HepG2 (cell line): Measurements from ENCODE around the gene TNFRSF1B. TPM values are rescaled to one million over a fixed set of nuclear protein-coding genes. Genes with fewer than 3 reads are reported as not detected.

ENCODE experiments used
- ATAC-seq: fragments of 200-7000 bp; cut with Tn5 transposase; 3 replicates; pipeline ENCODE4 v1.9.1; 2020; ENCODE audit warnings: mild to moderate bottlenecking, moderate library complexity
- BruUV-seq: library from RNA; stranded (reverse); fragments of 400-500 nt; replicated peaks from 2 replicates; lab custom pipeline; 2021; lab: Mats Ljungman, UMichigan
- CTCF ChIA-PET: fragments of 300-600 bp; formaldehyde crosslinking; extraction: SDS; loops from one replicate; lab custom pipeline; 2021; ENCODE audit warnings: low total read pairs, inconsistent platforms, low intra/inter-chr PET ratio; lab: Yijun Ruan, JAX
- POLR2A ChIA-PET: fragments of 350-600 bp; sonication (Branson Sonifier 250); formaldehyde crosslinking; loops from one replicate; lab custom pipeline; 2020; ENCODE audit warnings: antibody characterized with exemption, inconsistent platforms; lab: Yijun Ruan, JAX
- DNase-seq: peaks from one replicate; pipeline ENCODE4 v3.0.0-alpha.2; 2015; ENCODE audit warnings: low spot score
- FAIRE-seq: peaks from 3 replicates; lab custom pipeline; 2011; peaks lifted over from hg19 to GRCh38; lab: Jason Lieb, UNC
- H2AFZ ChIP-seq: one replicate; pipeline ENCODE4 v1.6.1; 2011; ENCODE audit warnings: low read length, inconsistent platforms
- H3K27ac ChIP-seq: fragments of 300-600 bp; 3 replicates; pipeline ENCODE4 v1.8.0; 2011; ENCODE audit warnings: mixed run types, mild to moderate bottlenecking, mixed read lengths, low read length, inconsistent platforms; ENCODE audit not compliant: insufficient read depth; ENCODE audit errors: extremely low read length
- H3K27me3 ChIP-seq, 2 experiments: fragments of 200-600 bp in 1 of 2; 2 replicates in 1 of 2; 3 replicates in 1 of 2; pipeline versions ENCODE4 v1.6.0 to v1.8.0; 2011; ENCODE audit warnings: low read length in 2 of 2, mild to moderate bottlenecking in 2 of 2, moderate library complexity in 2 of 2, inconsistent platforms in 1 of 2; ENCODE audit not compliant: insufficient read depth in 2 of 2, control insufficient read depth in 1 of 2
- H3K36me3 ChIP-seq, 2 experiments: fragments of 200-600 bp in 1 of 2; replicated peaks in 1 of 2; 2 replicates in 1 of 2; 3 replicates in 1 of 2; pipeline versions ENCODE4 v1.5.1 to v1.8.0; 2011; ENCODE audit warnings: low read length in 2 of 2, inconsistent platforms in 1 of 2; ENCODE audit not compliant: insufficient read depth in 2 of 2, control insufficient read depth in 1 of 2
- H3K4me1 ChIP-seq: 2 replicates; pipeline ENCODE4 v1.5.1; 2012; ENCODE audit warnings: low read length, inconsistent platforms; ENCODE audit not compliant: insufficient read depth
- H3K4me2 ChIP-seq: 2 replicates; pipeline ENCODE4 v1.6.0; 2011; ENCODE audit warnings: low read depth, low read length, inconsistent platforms
- H3K4me3 ChIP-seq, 3 experiments: fragments of 200-600 bp in 1 of 3; sonication (generic), shearing (Covaris generic) in 1 of 3; replicated peaks in 1 of 3; 2 replicates each; pipeline ENCODE4 v1.5.1; 2011 to 2016; ENCODE audit warnings: low read length in 3 of 3, inconsistent platforms in 2 of 3, low read depth in 2 of 3, mild to moderate bottlenecking in 2 of 3, control low read depth in 1 of 3, mixed read lengths in 1 of 3; ENCODE audit not compliant: insufficient read depth in 1 of 3
- H3K79me2 ChIP-seq: one replicate; pipeline ENCODE4 v1.6.1; 2011; ENCODE audit warnings: low read length, inconsistent platforms; ENCODE audit not compliant: insufficient read depth
- H3K9ac ChIP-seq: 2 replicates; pipeline ENCODE4 v1.6.0; 2011; ENCODE audit warnings: mild to moderate bottlenecking, low read depth, low read length, inconsistent platforms; ENCODE audit not compliant: insufficient read depth
- H3K9me3 ChIP-seq: 2 replicates; pipeline ENCODE4 v1.5.1; 2012; ENCODE audit warnings: mild to moderate bottlenecking, low read length
- H4K20me1 ChIP-seq: 2 replicates; pipeline ENCODE4 v1.6.0; 2011; ENCODE audit warnings: inconsistent platforms, mild to moderate bottlenecking, low read length, moderate library complexity; ENCODE audit not compliant: insufficient read depth
- ATF5 ChIP-seq: sonication (generic); formaldehyde crosslinking; IDR thresholded peaks from 2 replicates; pipeline ENCODE4 v1.4.0; 2020; ENCODE audit warnings: mild to moderate bottlenecking, low read depth, missing genetic modification reagents
- BRD4 ChIP-seq: sonication (generic); formaldehyde crosslinking; IDR thresholded peaks from 2 replicates; pipeline ENCODE4 v1.4.0; 2020; ENCODE audit warnings: missing genetic modification reagents
- GABPA ChIP-seq, 2 experiments: IDR thresholded peaks; 2 replicates each; pipeline ENCODE4 v1.6.1; 2011 to 2016; ENCODE audit warnings: low read depth in 2 of 2, low read length in 1 of 2, missing biosample characterization in 1 of 2, missing genetic modification characterization in 1 of 2
- GABPB1 ChIP-seq: IDR thresholded peaks from 2 replicates; pipeline ENCODE4 v1.6.1; 2016; ENCODE audit warnings: mild to moderate bottlenecking, missing genetic modification reagents, moderate library complexity, missing compliant biosample characterization
- HCFC1 ChIP-seq: fragments of 150-350 bp; IDR thresholded peaks from 2 replicates; pipeline ENCODE4 v1.6.1; 2014; ENCODE audit warnings: low read depth, low read length
- KLF9 ChIP-seq: IDR thresholded peaks from 2 replicates; pipeline ENCODE4 v1.6.1; 2016; ENCODE audit warnings: low read depth
- NR3C1 ChIP-seq: sonication (generic); formaldehyde crosslinking; IDR thresholded peaks from 2 replicates; pipeline ENCODE4 v1.4.0; 2020; ENCODE audit warnings: missing genetic modification reagents
- PAX8 ChIP-seq: sonication (generic); formaldehyde crosslinking; IDR thresholded peaks from 2 replicates; pipeline ENCODE4 v1.8.0; 2022; ENCODE audit warnings: mild to moderate bottlenecking, missing genetic modification reagents, borderline replicate concordance
- SMAD3 ChIP-seq: sonication (generic); formaldehyde crosslinking; IDR thresholded peaks from 2 replicates; pipeline ENCODE4 v1.4.0; 2020; ENCODE audit warnings: missing genetic modification reagents
- SP5 ChIP-seq: IDR thresholded peaks from 2 replicates; pipeline ENCODE4 v1.6.1; 2016; ENCODE audit warnings: low read depth, borderline replicate concordance
- ZBTB7A ChIP-seq: sonication (generic); formaldehyde crosslinking; IDR thresholded peaks from 2 replicates; pipeline ENCODE4 v1.8.0; 2022; ENCODE audit warnings: mild to moderate bottlenecking, missing genetic modification reagents
- ZHX1 ChIP-seq: sonication (generic); formaldehyde crosslinking; IDR thresholded peaks from 2 replicates; pipeline ENCODE4 v1.8.1; 2022; ENCODE audit warnings: low read depth, mild to moderate bottlenecking, missing genetic modification reagents
- ZNF224 ChIP-seq: sonication (generic); formaldehyde crosslinking; IDR thresholded peaks from 2 replicates; pipeline ENCODE4 v1.5.0; 2020; ENCODE audit warnings: mild to moderate bottlenecking, missing genetic modification reagents
- ZNF629 ChIP-seq: sonication (generic); formaldehyde crosslinking; conservative IDR thresholded peaks from 2 replicates; pipeline ENCODE4 v1.5.0; 2020; ENCODE audit warnings: missing genetic modification reagents
- ZXDC ChIP-seq: sonication (generic); formaldehyde crosslinking; IDR thresholded peaks from 2 replicates; pipeline ENCODE4 v1.5.0; 2020; ENCODE audit warnings: mild to moderate bottlenecking, missing genetic modification reagents
- WGBS: methylation state at CpG from one replicate; pipeline ENCODE4 v1.1.6; 2017; ENCODE audit warnings: low lambda C conversion rate; 5-methylcytosine and 5-hydroxymethylcytosine counted together
- in situ Hi-C: cut with HindIII; loops from 2 replicates; pipeline ENCODE4 v1.10.0; 2017; ENCODE audit warnings: low pct_unique_long_range_greater_than_20kb; ENCODE audit not compliant: extremely low pct_ligation_motif_present
- intact Hi-C: fragments of 100-400 bp; cut with micrococcal nuclease; formaldehyde crosslinking; loops from one replicate; pipeline ENCODE4 v1.10.0; 2022; ENCODE audit not compliant: unreplicated experiment
- polyA plus RNA-seq, 8 experiments: library from polyadenylated mRNA; depleted of rRNA in 3 of 8; stranded (reverse) in 7 of 8; unstranded in 1 of 8; fragments of >200 nt; fragmentation: Illumina TruSeq in 4 of 8; extraction: Trizol in 4 of 8; gene quantifications; 2 replicates each; pipeline versions ENCODE4 v1.2.1 to v1.2.3, GENCODE V29; 2011 to 2016; ENCODE audit warnings: low read depth in 4 of 8, missing spikeins in 1 of 8, mixed read lengths in 1 of 8; ENCODE audit not compliant: insufficient read depth in 1 of 8
- total RNA-seq, 5 experiments: library from RNA; depleted of rRNA; stranded (reverse); fragments of >200 nt; fragmentation: Illumina TruSeq; extraction: Trizol; gene quantifications; 2 replicates each; pipeline ENCODE4 v1.2.3, GENCODE V29; 2016; ENCODE audit warnings: low read depth in 1 of 5
- TF ChIP-seq, protein P1 (sequence below): sonication (generic); formaldehyde crosslinking; conservative IDR thresholded peaks from 2 replicates; pipeline ENCODE4 v1.8.0; 2022; ENCODE audit warnings: low read depth, missing genetic modification reagents

The TNFRSF1B gene
- total and polyA plus RNA-seq, 2 of the 13 experiments (the other 11 are each of a cell fraction or from before 2014, with no cell fraction given): 0.04 to 0.11 TPM

DNA sequence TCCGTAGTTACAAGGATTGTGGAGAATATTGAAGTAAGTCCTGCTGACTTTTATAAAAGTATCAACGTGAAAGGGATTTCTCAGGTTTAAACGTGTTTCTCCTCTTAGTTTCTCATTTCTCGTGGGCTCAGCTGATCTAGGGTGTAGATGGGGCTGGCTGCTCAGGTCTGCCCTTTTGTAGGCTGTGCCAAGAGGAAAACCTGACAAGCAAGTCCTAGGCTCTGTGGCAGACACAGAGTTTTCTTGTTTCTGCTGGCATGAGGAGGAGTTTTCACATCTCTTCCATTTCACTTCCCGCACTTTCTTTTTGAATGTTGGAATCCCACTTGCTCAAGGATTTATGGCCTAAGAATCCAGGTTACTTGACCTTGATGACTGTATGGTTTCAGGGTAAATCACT lies 77.8 kb downstream of the TNFRSF1B start:
- Histone ChIP-seq H3K36me3 (peaks cover 9 to 30% of the 10 kb centered on the region in 2 experiments), H3K27ac (no peak overlapping the region)
- POLR2A ChIA-PET: no interaction called here

More for the DNA sequence above, 77.8 kb downstream of the TNFRSF1B start:
- no peak overlapping the region for H3K9ac ChIP-seq
- ATAC-seq: no peak
- WGBS: 89% methylated on average over 5 of the region's 5 CpGs
- no peak overlapping the region for H3K4me3 ChIP-seq
- FAIRE-seq: no peak
- CTCF ChIA-PET: no interaction called here
- no peak overlapping the region for H2AFZ ChIP-seq
- no peaks in the 10 kb centered on the region for H3K27me3 ChIP-seq
- H3K9me3 ChIP-seq: no peaks in the 10 kb centered on the region
- in situ Hi-C loops: no loop called here
- no peaks in the 10 kb centered on the region for H4K20me1 ChIP-seq
- H3K4me1 ChIP-seq: no peaks in the 10 kb centered on the region
- no peaks in the 10 kb centered on the region for H3K79me2 ChIP-seq
- intact Hi-C loops: no loop called here
- DNase-seq: no peak
- TF ChIP-seq GABPA (IDR thresholded peaks at IDR 0.05; ENCODE audit: low read depth, low read length) (no peak), GABPA (CRISPR knock-in tag; IDR thresholded peaks at IDR 0.05; ENCODE audit: low read depth) (no peak), PAX8 (CRISPR knock-in tag) (no peak), ZXDC (CRISPR knock-in tag) (no peak), BRD4 (CRISPR knock-in tag) (no peak), SP5 (CRISPR knock-in tag) (no peak), ZNF224 (CRISPR knock-in tag) (no peak), HCFC1 (no peak), SMAD3 (no peak), GABPB1 (CRISPR knock-in tag) (no peak), ZHX1 (CRISPR knock-in tag) (no peak), ATF5 (CRISPR knock-in tag) (no peak), NR3C1 (CRISPR knock-in tag) (no peak), KLF9 (CRISPR knock-in tag) (no peak), ZNF629 (no peak), ZBTB7A (CRISPR knock-in tag) (no peak)
- TF ChIP-seq, protein P1, sequence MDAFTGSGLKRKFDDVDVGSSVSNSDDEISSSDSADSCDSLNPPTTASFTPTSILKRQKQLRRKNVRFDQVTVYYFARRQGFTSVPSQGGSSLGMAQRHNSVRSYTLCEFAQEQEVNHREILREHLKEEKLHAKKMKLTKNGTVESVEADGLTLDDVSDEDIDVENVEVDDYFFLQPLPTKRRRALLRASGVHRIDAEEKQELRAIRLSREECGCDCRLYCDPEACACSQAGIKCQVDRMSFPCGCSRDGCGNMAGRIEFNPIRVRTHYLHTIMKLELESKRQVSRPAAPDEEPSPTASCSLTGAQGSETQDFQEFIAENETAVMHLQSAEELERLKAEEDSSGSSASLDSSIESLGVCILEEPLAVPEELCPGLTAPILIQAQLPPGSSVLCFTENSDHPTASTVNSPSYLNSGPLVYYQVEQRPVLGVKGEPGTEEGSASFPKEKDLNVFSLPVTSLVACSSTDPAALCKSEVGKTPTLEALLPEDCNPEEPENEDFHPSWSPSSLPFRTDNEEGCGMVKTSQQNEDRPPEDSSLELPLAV (CRISPR knock-in tag): no peak
- H3K4me2 ChIP-seq: no peak overlapping the region
- BruUV-seq: no TSS peak
